HG03469 (cell line): ENCODE measurements around the gene ATP13A4.

Source experiments
- ATAC-seq: cut with Tn5 transposase; IDR thresholded peaks from one replicate; pipeline ENCODE4 v1.9.1; 2021; ENCODE audit warnings: mild to moderate bottlenecking, moderate library complexity, moderate number of reproducible peaks; ENCODE audit not compliant: unreplicated experiment

ATP13A4 gene

GRCh38 chr3:193554811-193555210, at the start of gene ATP13A4:
Gene ATP13A4, minus strand, starts transcription at chr3:193554895. Its CDS starts 96 bp downstream, at chr3:193554799.
- ATAC-seq: no peak

GRCh38 chr3:193599393-193599792, 44.7 kb upstream of the ATP13A4 start:
- ATAC-seq: no peak

- ATAC-seq: no peak
Measured at GRCh38 chr3:193598202-193598601, 43.5 kb upstream of the ATP13A4 start.

GRCh38 chr3:193595939-193596487, 41.3 kb upstream of the ATP13A4 start:
- no peak for ATAC-seq

- no peak for ATAC-seq
Measured at GRCh38 chr3:193594946-193595689, 40.4 kb upstream of the ATP13A4 start.

GRCh38 chr3:193593668-193594030, 39.0 kb upstream of the ATP13A4 start:
- no peak for ATAC-seq

- peak; percentile 97 for ATAC-seq
Measured at GRCh38 chr3:193592841-193593667, 38.4 kb upstream of the ATP13A4 start, which contains the start of gene OPA1. Gene OPA1, plus strand, starts transcription at chr3:193593208. Its CDS starts 170 bp downstream, at chr3:193593378.

- no peak for ATAC-seq
Measured at GRCh38 chr3:193590088-193590856, 35.6 kb upstream of the ATP13A4 start.

- ATAC-seq: no peak
Measured at GRCh38 chr3:193589616-193590015, 34.9 kb upstream of the ATP13A4 start.

GRCh38 chr3:193589129-193589528, 34.4 kb upstream of the ATP13A4 start:
- no peak for ATAC-seq

- ATAC-seq: no peak
Measured at GRCh38 chr3:193586526-193586925, 31.8 kb upstream of the ATP13A4 start.

- no peak for ATAC-seq
Measured at GRCh38 chr3:193585530-193585929, 30.8 kb upstream of the ATP13A4 start.

GRCh38 chr3:193574488-193575070, 19.9 kb upstream of the ATP13A4 start:
- ATAC-seq: no peak

GRCh38 chr3:193573403-193574191, 18.9 kb upstream of the ATP13A4 start:
- ATAC-seq: no peak

- peak; percentile 68 for ATAC-seq
Measured at GRCh38 chr3:193572426-193572908, 17.8 kb upstream of the ATP13A4 start.

GRCh38 chr3:193569119-193569518, 14.4 kb upstream of the ATP13A4 start:
- ATAC-seq: no peak

GRCh38 chr3:193564012-193564411, 9.3 kb upstream of the ATP13A4 start:
- no peak for ATAC-seq

GRCh38 chr3:193563426-193563825, 8.7 kb upstream of the ATP13A4 start:
- ATAC-seq: no peak

GRCh38 chr3:193560870-193561269, 6.2 kb upstream of the ATP13A4 start:
- ATAC-seq: no peak

- no peak for ATAC-seq
Measured at GRCh38 chr3:193560091-193560490, 5.4 kb upstream of the ATP13A4 start.
